Left hindlimb (tissue), 1 donor: ENCODE data around the gene TENM3.

Experiments used
- DNase-seq: peaks from one replicate; pipeline ENCODE4 v3.0.0-alpha.2; 2018

The TENM3 gene

GRCh38 chr4:182827954-182828353 lies 584.8 kb downstream of the TENM3 start:
- DNase-seq: no peak

GRCh38 chr4:182828360-182829025 lies 585.3 kb downstream of the TENM3 start:
- no peak for DNase-seq

GRCh38 chr4:182829196-182829595 lies 586.0 kb downstream of the TENM3 start:
- DNase-seq: no peak

GRCh38 chr4:182831376-182831775 lies 588.2 kb downstream of the TENM3 start:
- DNase-seq: no peak

GRCh38 chr4:182832352-182833120 lies 589.3 kb downstream of the TENM3 start:
- DNase-seq: no peak

- no peak for DNase-seq
Measured at GRCh38 chr4:182835006-182835740, 592.0 kb downstream of the TENM3 start.

GRCh38 chr4:182837831-182838230 lies 594.6 kb downstream of the TENM3 start:
- no peak for DNase-seq

GRCh38 chr4:182838535-182838934 lies 595.3 kb downstream of the TENM3 start:
- no peak for DNase-seq

- DNase-seq: no peak
Measured at GRCh38 chr4:182839256-182839655, 596.1 kb downstream of the TENM3 start.

GRCh38 chr4:182840108-182840507 lies 596.9 kb downstream of the TENM3 start:
- DNase-seq: no peak

- no peak for DNase-seq
Measured at GRCh38 chr4:182842104-182842600, 599.0 kb downstream of the TENM3 start.

GRCh38 chr4:182842759-182843390 lies 599.7 kb downstream of the TENM3 start:
- no peak for DNase-seq

- peak; percentile 36 for DNase-seq
Measured at GRCh38 chr4:182843808-182844325, 600.7 kb downstream of the TENM3 start.

- no peak for DNase-seq
Measured at GRCh38 chr4:182845618-182846017, 602.4 kb downstream of the TENM3 start.

GRCh38 chr4:182846036-182846435 lies 602.8 kb downstream of the TENM3 start:
- no peak for DNase-seq

- DNase-seq: no peak
Measured at GRCh38 chr4:182847576-182848450, 604.6 kb downstream of the TENM3 start.

- DNase-seq: no peak
Measured at GRCh38 chr4:182848685-182849084, 605.5 kb downstream of the TENM3 start.
